ENCODE measurements around the gene RCSD1.
A peak's percentile ranks its signal among the peaks of the same experiment; 100 is the strongest.

Gene RCSD1, protein sequence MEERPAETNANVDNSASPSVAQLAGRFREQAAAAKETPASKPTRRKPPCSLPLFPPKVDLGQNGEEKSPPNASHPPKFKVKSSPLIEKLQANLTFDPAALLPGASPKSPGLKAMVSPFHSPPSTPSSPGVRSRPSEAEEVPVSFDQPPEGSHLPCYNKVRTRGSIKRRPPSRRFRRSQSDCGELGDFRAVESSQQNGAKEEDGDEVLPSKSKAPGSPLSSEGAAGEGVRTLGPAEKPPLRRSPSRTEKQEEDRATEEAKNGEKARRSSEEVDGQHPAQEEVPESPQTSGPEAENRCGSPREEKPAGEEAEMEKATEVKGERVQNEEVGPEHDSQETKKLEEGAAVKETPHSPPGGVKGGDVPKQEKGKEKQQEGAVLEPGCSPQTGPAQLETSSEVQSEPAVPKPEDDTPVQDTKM

GRCh38 chr1:167629681-167630567, at the start of gene RCSD1:
TSS of gene RCSD1 (plus strand) at chr1:167630232. CDS start at chr1:167630424, 192 bp downstream.
- Histone ChIP-seq H3K27me3 (ENCODE audit: control insufficient read depth, insufficient read depth, low read length) (peaks cover 56% of the 10 kb centered on the region), H3K9ac (ENCODE audit: low read length) (no peak within 1 kb of the TSS), H3K4me3 (ENCODE audit: low read length) (peak within 1 kb of the TSS; percentile 64), H3K4me1 (ENCODE audit: control insufficient read depth, low read depth, low read length) (peaks cover 11% of the 10 kb centered on the region), H3K27ac (ENCODE audit: low read length) (no peak within 1 kb of the TSS), H3K9me3 (ENCODE audit: control insufficient read depth, low read depth, low read length) (no peaks in the 10 kb centered on the region), H3K36me3 (ENCODE audit: control insufficient read depth, low read depth, low read length) (no peaks in the 10 kb centered on the region)

GRCh38 chr1:167582064-167582463, 48.0 kb upstream of the RCSD1 start:
- Histone ChIP-seq H3K4me3 (ENCODE audit: low read length) (no peak overlapping the region), H3K9ac (ENCODE audit: low read length) (no peak overlapping the region), H3K36me3 (ENCODE audit: control insufficient read depth, low read depth, low read length) (no peaks in the 10 kb centered on the region), H3K27ac (ENCODE audit: low read length) (no peak overlapping the region), H3K27me3 (ENCODE audit: control insufficient read depth, insufficient read depth, low read length) (no peaks in the 10 kb centered on the region), H3K4me1 (ENCODE audit: control insufficient read depth, low read depth, low read length) (no peaks in the 10 kb centered on the region), H3K9me3 (ENCODE audit: control insufficient read depth, low read depth, low read length) (no peaks in the 10 kb centered on the region)

GRCh38 chr1:167582722-167583121, 47.3 kb upstream of the RCSD1 start:
- Histone ChIP-seq H3K4me1 (ENCODE audit: control insufficient read depth, low read depth, low read length) (no peaks in the 10 kb centered on the region), H3K36me3 (ENCODE audit: control insufficient read depth, low read depth, low read length) (no peaks in the 10 kb centered on the region), H3K4me3 (ENCODE audit: low read length) (no peak overlapping the region), H3K27me3 (ENCODE audit: control insufficient read depth, insufficient read depth, low read length) (no peaks in the 10 kb centered on the region), H3K9ac (ENCODE audit: low read length) (no peak overlapping the region), H3K27ac (ENCODE audit: low read length) (no peak overlapping the region), H3K9me3 (ENCODE audit: control insufficient read depth, low read depth, low read length) (no peaks in the 10 kb centered on the region)

GRCh38 chr1:167584581-167584980, 45.5 kb upstream of the RCSD1 start:
- H3K36me3 ChIP-seq (ENCODE audit: control insufficient read depth, low read depth, low read length), result no peaks in the 10 kb centered on the region
- no peaks in the 10 kb centered on the region for H3K4me1 ChIP-seq (ENCODE audit: control insufficient read depth, low read depth, low read length)
- no peaks in the 10 kb centered on the region for H3K9me3 ChIP-seq (ENCODE audit: control insufficient read depth, low read depth, low read length)
- no peak overlapping the region for H3K4me3 ChIP-seq (ENCODE audit: low read length)
- H3K27ac ChIP-seq (ENCODE audit: low read length), result no peak overlapping the region
- H3K27me3 ChIP-seq (ENCODE audit: control insufficient read depth, insufficient read depth, low read length), result no peaks in the 10 kb centered on the region
- H3K9ac ChIP-seq (ENCODE audit: low read length), result no peak overlapping the region

DNA sequence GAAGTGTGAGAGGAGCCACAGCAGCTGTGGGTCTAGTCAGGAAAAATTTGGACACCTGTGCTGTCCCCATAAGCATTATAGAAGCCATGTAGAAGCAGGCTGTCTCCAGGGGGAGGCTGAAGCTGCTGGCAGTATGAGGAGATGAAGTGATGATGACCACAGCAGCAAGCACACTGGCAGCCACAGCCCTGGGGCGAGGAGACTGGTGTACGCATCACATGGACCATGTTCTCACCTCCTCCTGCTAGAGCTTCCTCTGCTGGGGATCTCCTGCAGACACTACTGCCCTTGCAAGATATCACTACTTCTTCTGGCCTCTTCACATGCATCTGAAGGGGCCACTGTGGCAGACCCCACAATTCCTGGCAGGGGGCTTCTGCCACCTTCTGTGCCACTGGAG, 42.7 kb upstream of the RCSD1 start:
- no peaks in the 10 kb centered on the region for H3K36me3 ChIP-seq (ENCODE audit: control insufficient read depth, low read depth, low read length)
- no peak overlapping the region for H3K4me3 ChIP-seq (ENCODE audit: low read length)
- H3K9ac ChIP-seq (ENCODE audit: low read length), result no peak overlapping the region
- H3K9me3 ChIP-seq (ENCODE audit: control insufficient read depth, low read depth, low read length), result no peaks in the 10 kb centered on the region
- no peaks in the 10 kb centered on the region for H3K27me3 ChIP-seq (ENCODE audit: control insufficient read depth, insufficient read depth, low read length)
- H3K27ac ChIP-seq (ENCODE audit: low read length), result no peak overlapping the region
- H3K4me1 ChIP-seq (ENCODE audit: control insufficient read depth, low read depth, low read length), result no peaks in the 10 kb centered on the region

DNA sequence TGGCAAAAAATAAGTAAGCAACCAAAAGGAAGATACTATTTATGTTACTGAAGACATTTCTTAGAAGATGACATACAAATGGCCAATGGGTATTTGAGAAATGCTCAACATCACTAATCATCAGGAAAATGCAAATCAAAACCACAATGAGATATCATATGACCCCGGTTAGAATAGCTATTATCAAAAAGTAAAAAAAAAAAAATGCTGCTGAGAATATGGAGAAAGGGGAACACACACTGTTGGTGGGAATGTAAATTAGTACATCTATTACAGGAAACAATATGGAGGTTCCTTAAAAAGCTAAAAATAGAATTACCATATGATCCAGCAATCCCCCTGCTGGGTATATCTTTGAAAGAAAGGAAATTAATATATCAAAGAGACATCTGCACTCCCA, 42.2 kb upstream of the RCSD1 start:
- H3K36me3 ChIP-seq (ENCODE audit: control insufficient read depth, low read depth, low read length), result no peaks in the 10 kb centered on the region
- no peak overlapping the region for H3K27ac ChIP-seq (ENCODE audit: low read length)
- no peak overlapping the region for H3K9ac ChIP-seq (ENCODE audit: low read length)
- no peaks in the 10 kb centered on the region for H3K4me1 ChIP-seq (ENCODE audit: control insufficient read depth, low read depth, low read length)
- no peaks in the 10 kb centered on the region for H3K27me3 ChIP-seq (ENCODE audit: control insufficient read depth, insufficient read depth, low read length)
- H3K4me3 ChIP-seq (ENCODE audit: low read length), result no peak overlapping the region
- no peaks in the 10 kb centered on the region for H3K9me3 ChIP-seq (ENCODE audit: control insufficient read depth, low read depth, low read length)

DNA sequence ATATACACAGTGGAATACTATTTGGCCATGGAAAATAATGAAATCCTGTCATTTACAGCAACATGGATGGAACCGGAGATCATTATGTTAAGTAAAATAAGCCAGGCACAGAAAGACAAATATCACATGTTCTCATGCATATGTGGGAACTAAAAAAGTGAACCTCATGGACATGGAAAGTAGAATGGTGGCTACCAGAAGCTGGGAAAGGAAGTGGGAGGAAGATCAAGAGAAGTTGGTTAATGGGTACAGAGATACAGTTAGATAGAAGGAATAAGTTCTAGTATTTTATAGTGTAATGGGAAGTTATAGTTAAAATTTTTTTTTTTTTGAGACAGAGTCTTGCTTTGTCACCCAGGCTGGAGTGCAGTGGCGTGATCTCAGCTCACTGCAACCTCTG, 41.7 kb upstream of the RCSD1 start:
- Histone ChIP-seq H3K36me3 (ENCODE audit: control insufficient read depth, low read depth, low read length) (no peaks in the 10 kb centered on the region), H3K4me3 (ENCODE audit: low read length) (no peak overlapping the region), H3K9ac (ENCODE audit: low read length) (no peak overlapping the region)

GRCh38 chr1:167592475-167592874, 37.6 kb upstream of the RCSD1 start:
- H3K4me3 ChIP-seq (ENCODE audit: low read length), result no peak overlapping the region
- no peak overlapping the region for H3K9ac ChIP-seq (ENCODE audit: low read length)
- no peaks in the 10 kb centered on the region for H3K4me1 ChIP-seq (ENCODE audit: control insufficient read depth, low read depth, low read length)
- H3K9me3 ChIP-seq (ENCODE audit: control insufficient read depth, low read depth, low read length), result no peaks in the 10 kb centered on the region
- H3K36me3 ChIP-seq (ENCODE audit: control insufficient read depth, low read depth, low read length), result no peaks in the 10 kb centered on the region
- no peak overlapping the region for H3K27ac ChIP-seq (ENCODE audit: low read length)
- H3K27me3 ChIP-seq (ENCODE audit: control insufficient read depth, insufficient read depth, low read length), result no peaks in the 10 kb centered on the region

More for the DNA sequence above, 41.7 kb upstream of the RCSD1 start:
- no peaks in the 10 kb centered on the region for H3K27me3 ChIP-seq (ENCODE audit: control insufficient read depth, insufficient read depth, low read length)
- H3K4me1 ChIP-seq (ENCODE audit: control insufficient read depth, low read depth, low read length), result no peaks in the 10 kb centered on the region
- H3K9me3 ChIP-seq (ENCODE audit: control insufficient read depth, low read depth, low read length), result no peaks in the 10 kb centered on the region
- H3K27ac ChIP-seq (ENCODE audit: low read length), result no peak overlapping the region

GRCh38 chr1:167593860-167594259, 36.2 kb upstream of the RCSD1 start:
- H3K9me3 ChIP-seq (ENCODE audit: control insufficient read depth, low read depth, low read length), result no peaks in the 10 kb centered on the region
- no peak overlapping the region for H3K27ac ChIP-seq (ENCODE audit: low read length)
- H3K27me3 ChIP-seq (ENCODE audit: control insufficient read depth, insufficient read depth, low read length), result no peaks in the 10 kb centered on the region

DNA sequence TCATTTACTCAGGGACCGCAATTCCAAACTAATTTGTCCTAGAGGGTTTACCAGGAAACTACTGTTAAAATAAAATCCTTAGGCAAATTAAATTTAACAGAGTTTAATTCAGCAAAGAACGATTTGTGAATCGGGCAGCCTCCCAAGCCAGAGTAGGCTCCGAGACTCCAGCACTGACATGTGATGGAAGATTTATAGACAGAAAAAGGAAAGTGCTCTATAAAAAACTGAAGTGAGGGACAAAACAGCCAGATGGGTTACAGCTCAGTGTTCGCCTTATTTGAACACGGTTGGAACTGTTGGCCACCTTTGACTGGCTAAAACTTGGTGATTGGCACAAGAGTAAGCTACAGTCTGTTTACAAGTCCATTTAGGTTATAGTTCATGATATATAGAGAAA, 35.2 kb upstream of the RCSD1 start:
- Histone ChIP-seq H3K36me3 (ENCODE audit: control insufficient read depth, low read depth, low read length) (no peaks in the 10 kb centered on the region), H3K27me3 (ENCODE audit: control insufficient read depth, insufficient read depth, low read length) (no peaks in the 10 kb centered on the region), H3K9me3 (ENCODE audit: control insufficient read depth, low read depth, low read length) (no peaks in the 10 kb centered on the region), H3K9ac (ENCODE audit: low read length) (no peak overlapping the region), H3K4me3 (ENCODE audit: low read length) (no peak overlapping the region), H3K27ac (ENCODE audit: low read length) (no peak overlapping the region), H3K4me1 (ENCODE audit: control insufficient read depth, low read depth, low read length) (no peaks in the 10 kb centered on the region)

More at GRCh38 chr1:167593860-167594259, 36.2 kb upstream of the RCSD1 start:
- Histone ChIP-seq H3K4me1 (ENCODE audit: control insufficient read depth, low read depth, low read length) (no peaks in the 10 kb centered on the region), H3K36me3 (ENCODE audit: control insufficient read depth, low read depth, low read length) (no peaks in the 10 kb centered on the region), H3K9ac (ENCODE audit: low read length) (no peak overlapping the region), H3K4me3 (ENCODE audit: low read length) (no peak overlapping the region)

DNA sequence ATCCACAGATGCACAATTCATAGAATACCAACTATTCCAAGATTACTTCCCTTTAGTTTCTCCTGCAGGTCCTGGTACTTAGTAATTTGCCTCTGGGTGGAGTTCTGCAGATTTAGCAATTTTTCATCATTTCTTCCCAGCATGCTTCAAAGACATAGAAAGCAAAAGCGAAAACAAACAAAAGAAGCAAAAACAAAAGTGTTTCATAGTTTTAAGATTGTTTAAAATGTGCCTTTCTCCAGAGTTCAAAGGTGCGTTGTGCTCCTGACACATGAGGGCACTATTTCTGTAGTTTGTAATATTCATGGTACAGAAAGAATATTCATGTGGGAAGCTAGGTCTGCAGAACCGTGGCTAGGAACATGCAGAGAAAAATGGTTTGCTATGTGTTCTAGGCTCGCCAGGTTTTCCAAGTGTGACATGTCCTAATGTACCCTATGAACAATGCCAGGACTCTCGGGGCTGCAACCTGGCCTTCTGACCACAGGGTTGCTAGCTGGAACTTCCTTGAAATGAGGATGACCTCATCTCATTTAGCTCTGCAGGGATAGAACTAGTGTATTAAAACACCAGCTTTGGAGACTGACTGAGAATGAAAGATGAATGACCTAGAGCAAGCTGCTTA, 30.0 kb upstream of the RCSD1 start:
- no peaks in the 10 kb centered on the region for H3K4me1 ChIP-seq (ENCODE audit: control insufficient read depth, low read depth, low read length)

More for the DNA sequence above, 30.0 kb upstream of the RCSD1 start:
- Histone ChIP-seq H3K36me3 (ENCODE audit: control insufficient read depth, low read depth, low read length) (no peaks in the 10 kb centered on the region), H3K27me3 (ENCODE audit: control insufficient read depth, insufficient read depth, low read length) (no peaks in the 10 kb centered on the region), H3K4me3 (ENCODE audit: low read length) (no peak overlapping the region), H3K9me3 (ENCODE audit: control insufficient read depth, low read depth, low read length) (no peaks in the 10 kb centered on the region), H3K9ac (ENCODE audit: low read length) (no peak overlapping the region), H3K27ac (ENCODE audit: low read length) (no peak overlapping the region)

Measured in iPS-18a (cell line).